Activated effector memory CD4-positive, alpha-beta T cell treated with Interleukin-2 at 50 U/mL for 16 hours (primary cell): Measurements from ENCODE around the gene MYL9.
"Not testable (repeated sequence)": the region's sequence is repeated elsewhere in the genome, so short reads cannot be mapped to it uniquely, and the experiment has no call there.

Experiments
- DNase-seq: peaks from one replicate; pipeline ENCODE4 v3.0.0-alpha.2; 2020

Gene MYL9

GRCh38 chr20:36549942-36550789, 8.8 kb downstream of the MYL9 start:
- DNase-seq = no peak

DNA sequence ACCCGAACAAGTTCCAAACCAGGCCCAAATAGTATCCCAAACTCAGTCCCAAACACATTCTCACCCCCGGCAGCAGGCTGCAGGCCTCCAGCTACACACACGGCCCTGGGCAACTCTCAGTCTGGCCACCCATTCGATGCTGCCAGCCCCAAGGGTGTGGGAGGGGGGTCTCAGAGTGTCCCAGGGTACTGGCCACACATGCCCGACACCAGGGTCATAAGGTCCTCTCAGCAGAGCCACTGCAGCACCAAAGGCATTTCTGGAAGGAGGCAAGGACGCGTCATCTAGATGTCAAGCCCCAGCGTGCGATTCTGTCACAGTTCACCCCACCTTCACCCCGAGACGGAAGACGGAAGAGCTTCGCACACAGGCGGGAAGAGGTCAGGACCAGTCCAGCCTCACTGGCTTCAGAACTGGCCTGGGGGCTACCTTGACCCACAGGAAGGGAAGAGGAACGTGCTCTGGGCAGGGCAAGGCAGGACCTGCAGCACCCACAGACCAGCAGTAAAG, 9.5 kb downstream of the MYL9 start:
- no peak for DNase-seq

- DNase-seq = no peak
These were observed 13.9 kb downstream of the MYL9 start for GRCh38 chr20:36555248-36555647.

DNA sequence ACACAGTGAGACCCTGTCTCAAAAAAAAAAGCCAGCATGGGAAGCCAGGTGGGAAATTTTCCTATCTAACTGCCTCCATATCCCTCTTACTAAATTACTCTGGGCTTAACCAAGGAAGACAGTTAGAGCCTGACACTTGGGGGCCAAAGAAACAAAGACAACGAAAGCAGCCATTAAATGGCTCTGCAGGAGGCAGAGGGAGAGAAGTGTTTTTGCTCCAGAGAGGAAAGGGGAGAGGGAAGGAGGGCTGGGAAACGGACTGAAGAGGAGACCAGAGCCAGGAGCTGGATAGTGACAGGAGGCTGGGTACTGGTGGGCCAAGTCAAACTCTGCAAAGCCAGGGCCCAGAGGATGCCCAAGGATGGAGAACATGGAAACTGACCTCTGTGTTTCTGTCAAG, 21.4 kb downstream of the MYL9 start:
- no peak for DNase-seq

DNA sequence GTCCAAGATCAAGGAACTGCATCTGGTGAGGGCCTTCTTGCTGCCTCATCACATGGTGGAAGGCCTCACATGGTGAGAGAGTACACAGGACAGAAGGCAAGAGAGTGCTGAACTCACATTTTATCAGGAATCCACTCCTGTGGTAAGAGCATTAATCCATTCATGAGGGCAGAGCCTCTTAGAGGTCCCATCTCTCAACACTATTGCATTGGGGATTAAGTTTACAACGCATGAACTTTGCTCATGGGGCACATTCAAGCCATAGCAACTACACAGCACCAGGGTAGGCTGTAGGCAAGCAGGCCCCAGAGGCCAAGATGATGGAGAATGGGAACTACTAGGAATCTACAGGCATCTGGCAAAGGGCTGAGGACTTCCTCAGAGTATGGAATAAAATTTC, 22.1 kb downstream of the MYL9 start:
- DNase-seq = no peak

- not testable (repeated sequence) for DNase-seq
These were observed 22.9 kb downstream of the MYL9 start for GRCh38 chr20:36564078-36564725.

GRCh38 chr20:36564726-36565121, 23.4 kb downstream of the MYL9 start:
- not testable (repeated sequence) for DNase-seq

GRCh38 chr20:36565520-36565919, 24.2 kb downstream of the MYL9 start:
- no peak for DNase-seq

- no peak for DNase-seq
These were observed 28.6 kb downstream of the MYL9 start for GRCh38 chr20:36569847-36570429.

GRCh38 chr20:36571564-36572504, 30.5 kb downstream of the MYL9 start:
- DNase-seq = no peak

- DNase-seq = peak; percentile 45
These were observed 31.4 kb downstream of the MYL9 start for GRCh38 chr20:36572701-36573102.

DNA sequence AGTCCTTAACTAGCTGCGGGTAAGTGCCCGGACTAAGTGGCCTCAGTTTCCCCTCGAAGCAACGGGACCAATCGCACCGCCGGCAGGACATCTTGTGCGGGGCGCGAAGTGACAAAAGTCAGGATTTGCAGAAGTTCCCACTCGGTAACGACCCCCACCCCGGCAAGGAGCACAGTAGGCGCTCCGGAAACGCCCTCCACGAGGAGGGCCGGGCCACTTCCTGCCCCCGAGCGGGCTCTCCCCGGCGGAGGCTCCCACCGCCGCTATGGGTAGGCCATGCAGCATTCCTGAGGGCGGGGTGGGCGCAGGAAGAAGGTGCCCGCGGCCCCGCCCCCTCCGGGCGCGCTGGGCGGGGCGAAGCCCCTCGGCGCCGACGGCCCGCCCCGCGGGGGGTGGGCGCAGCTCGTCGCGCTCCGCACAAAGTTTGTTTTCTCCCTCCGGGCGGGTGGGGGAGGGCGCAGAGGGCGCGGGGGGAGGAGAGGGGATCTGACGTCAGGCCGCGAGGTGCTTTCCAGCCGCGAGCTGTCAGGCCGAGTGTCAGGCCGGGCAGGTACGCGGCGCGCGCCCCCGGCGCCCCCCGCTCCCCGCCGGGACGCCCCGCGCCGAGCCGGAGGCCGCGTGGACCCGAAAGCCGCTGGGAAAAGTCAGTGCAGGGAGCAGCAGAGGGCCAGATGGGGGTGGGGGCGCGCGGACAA, 31.9 kb downstream of the MYL9 start, which contains the start of gene TGIF2:
Gene TGIF2, plus strand, starts transcription at position 495 of the 695 bp plus-strand sequence. CDS start 5,178 bp downstream, outside the sequence.
- DNase-seq = peak; percentile 80

GRCh38 chr20:36573798-36574365, 32.6 kb downstream of the MYL9 start:
- DNase-seq = no peak

DNA sequence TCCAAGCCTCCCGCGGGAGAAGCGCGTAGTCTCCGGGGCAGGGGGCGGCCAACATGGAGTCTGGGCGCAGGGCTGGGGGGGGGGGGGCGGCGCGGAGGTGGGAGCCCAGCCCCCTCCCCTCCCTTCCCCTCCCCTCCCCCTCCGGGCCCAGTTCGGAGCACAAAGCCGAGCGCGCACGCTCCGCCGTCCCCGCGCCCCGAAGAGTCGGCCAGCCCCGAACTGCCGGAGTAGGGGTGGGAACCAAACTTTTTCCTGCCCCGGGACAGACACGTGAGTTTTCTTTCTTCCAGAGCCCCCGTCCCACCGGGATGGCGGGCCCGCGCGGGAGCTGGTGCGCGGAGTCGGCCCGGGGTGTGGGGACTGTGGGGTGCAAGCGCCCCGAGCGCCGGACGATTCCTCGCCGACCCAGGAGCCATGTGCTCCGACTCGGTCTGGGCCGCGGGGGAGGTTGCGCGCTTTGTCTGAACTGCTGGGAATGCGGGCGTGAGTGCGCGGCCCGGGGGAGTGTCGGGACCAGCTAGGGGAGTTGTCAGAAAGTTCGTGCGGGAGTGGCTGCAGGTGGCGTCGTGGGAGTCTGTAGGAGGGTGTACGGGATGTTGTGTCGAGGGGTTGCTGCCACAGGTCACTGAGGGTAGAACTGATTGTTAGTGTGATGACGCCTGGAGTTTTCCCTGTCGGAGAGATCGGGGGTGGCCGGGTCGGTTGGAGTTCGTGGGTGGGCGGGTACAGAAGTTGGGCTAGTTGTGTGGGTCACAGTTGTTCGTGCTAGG, 33.2 kb downstream of the MYL9 start:
- DNase-seq = peak; percentile 22

DNA sequence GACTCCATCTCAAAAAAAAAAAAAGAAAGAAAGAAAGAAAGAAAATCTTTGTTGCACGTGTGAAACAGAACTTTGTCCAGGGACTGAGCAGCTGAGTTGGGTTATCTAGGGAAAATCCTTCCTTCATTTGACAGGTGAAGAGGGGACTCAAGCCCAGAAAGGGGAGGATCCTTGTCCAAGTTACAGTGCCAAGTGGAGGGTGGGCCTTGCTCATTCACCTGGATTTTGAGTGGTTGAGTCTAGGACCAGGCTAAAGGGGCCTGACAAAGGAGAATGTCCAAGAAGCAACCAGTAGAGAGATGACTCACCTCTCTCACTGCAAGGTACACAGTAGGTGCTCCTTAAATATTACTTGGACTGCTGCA, 34.7 kb downstream of the MYL9 start:
- no peak for DNase-seq

DNA sequence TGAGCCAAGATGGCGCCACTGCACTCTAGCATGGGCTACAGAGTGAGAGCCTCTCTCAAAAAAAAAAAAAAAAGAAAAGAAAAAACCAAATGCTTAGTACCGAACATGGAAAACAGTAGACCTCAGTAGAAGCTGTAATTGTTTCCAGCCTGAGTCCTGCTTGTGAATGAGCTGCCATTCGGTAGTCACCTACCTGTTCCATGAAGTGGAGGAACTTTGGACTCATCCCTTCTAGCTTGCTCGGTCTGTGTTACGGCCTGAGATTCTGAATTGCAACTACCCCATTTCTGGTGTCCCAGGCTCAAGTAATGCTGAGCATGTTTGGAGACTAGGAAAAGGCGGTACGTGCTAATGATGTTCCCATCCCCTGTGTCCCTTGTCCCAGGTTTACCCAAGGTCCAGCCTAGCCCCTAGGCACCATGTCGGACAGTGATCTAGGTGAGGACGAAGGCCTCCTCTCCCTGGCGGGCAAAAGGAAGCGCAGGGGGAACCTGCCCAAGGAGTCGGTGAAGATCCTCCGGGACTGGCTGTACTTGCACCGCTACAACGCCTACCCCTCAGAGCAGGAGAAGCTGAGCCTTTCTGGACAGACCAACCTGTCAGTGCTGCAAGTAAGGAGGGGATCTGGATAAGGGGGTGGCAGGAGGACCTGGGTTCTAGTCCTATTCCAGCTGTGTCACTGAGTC, 37.2 kb downstream of the MYL9 start:
- DNase-seq = no peak

- no peak for DNase-seq
These were observed 38.8 kb downstream of the MYL9 start for GRCh38 chr20:36579996-36580545.

DNA sequence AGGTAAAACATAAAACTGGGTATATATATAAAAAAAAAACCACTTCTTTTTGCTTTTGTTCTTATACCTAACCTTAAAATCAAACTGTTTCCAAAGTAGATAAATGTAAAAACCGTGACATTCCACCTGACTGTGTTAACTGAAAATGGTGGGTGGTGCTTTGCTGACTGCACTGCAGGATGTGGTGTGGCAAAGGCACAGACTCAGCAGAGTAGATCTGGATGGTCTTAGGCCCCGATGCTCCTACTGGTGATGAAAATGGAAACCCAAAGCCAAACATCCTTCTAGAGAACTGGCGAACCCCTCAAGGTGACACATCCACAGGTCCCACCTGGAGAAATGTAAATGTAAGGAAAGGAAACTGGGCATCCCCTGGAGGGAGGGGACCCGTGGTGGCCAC, 41.0 kb downstream of the MYL9 start:
- no peak for DNase-seq

- no peak for DNase-seq
These were observed 41.5 kb downstream of the MYL9 start for GRCh38 chr20:36582821-36583220.

GRCh38 chr20:36584018-36584481, 42.7 kb downstream of the MYL9 start:
- no peak for DNase-seq
